ENCODE results near the gene ZMIZ1. TPM values are rescaled to one million over a fixed set of nuclear protein-coding genes. Genes with fewer than 3 reads are reported as not detected.

Gene ZMIZ1
- polyA plus RNA-seq, 2 of the 4 experiments (the other 2 are of a cell fraction), result 8.1 to 30.3 TPM

DNA sequence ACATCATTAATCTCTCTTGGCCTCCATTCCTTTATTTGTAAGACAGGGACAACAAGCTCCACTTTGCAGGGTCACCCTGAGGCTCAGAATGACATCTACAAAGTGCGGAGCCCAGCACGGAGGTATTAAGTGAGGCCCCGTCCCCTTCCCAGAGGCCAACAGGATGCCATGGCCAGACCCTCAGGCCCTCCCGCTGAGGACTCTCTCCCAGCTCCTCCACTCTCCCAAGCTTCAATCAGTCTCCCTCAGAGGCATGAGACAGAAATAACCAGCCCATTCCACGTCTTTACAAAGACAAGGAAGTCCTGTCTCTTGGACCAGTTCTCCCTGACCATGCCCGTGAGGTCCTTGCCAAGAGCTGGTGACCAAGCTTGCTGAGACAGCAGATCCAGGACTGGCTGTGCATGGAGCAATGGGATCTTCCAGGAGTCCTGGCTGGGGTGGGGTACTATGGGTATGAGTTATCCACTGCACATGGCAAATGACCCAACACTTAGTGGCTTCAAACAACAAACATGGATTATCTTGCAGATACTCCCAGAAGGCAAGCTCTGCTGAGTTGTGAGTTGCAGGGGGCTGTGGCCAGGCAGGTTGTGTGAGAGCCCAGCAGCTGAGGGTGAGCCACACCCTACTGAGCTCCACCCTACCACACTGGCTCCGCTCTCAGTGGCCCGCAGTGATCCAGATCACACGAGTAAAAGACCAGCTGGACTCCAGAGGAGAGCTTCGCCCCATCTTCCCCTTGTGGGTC, 274.2 kb downstream of the ZMIZ1 start:
- WGBS (ENCODE audit: missing lambda C conversion rate), result 83% methylated on average over 10 of the region's 10 CpGs
- FAIRE-seq, result no peak
- Histone ChIP-seq H3K4me3 (no peak overlapping the region), H3K4me2 (no peak overlapping the region), H3K27ac (no peak overlapping the region), H3K4me1 (peaks cover 4% of the 10 kb centered on the region; the same call in 1 of the 3 replicates), H3K9me3 (no peaks in the 10 kb centered on the region)
- DNase-seq (ENCODE audit: low read depth in 1 of 2, low spot score in 1 of 2), result no peak
- CTCF ChIA-PET, result interaction anchor here (1.0 to 1.6 kb wide), 3 partner anchors 11 to 704 kb away, joined by 4 to 6 read pairs (median 5); no protein-coding TSS in a partner anchor
- POLR2A ChIA-PET, result no interaction called here
- TF ChIP-seq MAZ (IDR thresholded peaks at IDR 0.05; ENCODE audit: borderline replicate concordance, low read depth, low read length) (no peak), MAFK (IDR thresholded peaks at IDR 0.05; ENCODE audit: partially characterized antibody) (peak; percentile 9)
- ATAC-seq, result no peak

DNA sequence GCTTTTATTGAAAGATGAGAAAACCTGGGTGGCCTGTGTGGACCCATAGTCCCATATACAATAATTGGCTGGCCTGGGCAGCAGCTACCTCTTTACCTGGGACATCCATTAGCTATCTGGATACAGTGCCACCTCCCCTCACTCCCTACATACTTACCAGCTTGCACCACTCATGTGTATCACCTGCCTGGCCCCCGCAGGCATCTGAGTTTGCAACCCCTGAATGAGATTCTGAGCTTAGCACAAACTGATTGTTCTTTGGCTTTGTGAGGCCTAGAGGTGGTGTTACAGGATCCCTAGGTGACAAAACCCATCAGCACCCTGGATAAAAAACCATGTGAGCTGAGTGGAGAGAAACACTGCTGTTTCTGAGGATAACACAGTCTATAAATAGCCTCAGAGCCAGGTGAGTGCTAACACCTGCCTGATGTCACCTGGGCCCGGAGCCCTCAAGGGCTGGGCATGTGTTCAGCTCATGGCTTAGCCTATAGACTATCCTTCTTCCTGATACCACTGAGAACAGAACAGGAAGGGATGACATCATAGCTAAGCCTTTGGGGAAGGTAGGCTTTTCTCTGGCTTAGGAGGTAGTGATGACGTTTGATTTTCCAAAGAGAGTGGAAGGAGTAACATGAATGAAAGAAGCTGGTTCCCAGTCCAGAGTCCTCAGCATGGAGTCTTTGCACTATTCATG, 275.9 kb downstream of the ZMIZ1 start:
- POLR2A ChIA-PET, result no interaction called here

DNA sequence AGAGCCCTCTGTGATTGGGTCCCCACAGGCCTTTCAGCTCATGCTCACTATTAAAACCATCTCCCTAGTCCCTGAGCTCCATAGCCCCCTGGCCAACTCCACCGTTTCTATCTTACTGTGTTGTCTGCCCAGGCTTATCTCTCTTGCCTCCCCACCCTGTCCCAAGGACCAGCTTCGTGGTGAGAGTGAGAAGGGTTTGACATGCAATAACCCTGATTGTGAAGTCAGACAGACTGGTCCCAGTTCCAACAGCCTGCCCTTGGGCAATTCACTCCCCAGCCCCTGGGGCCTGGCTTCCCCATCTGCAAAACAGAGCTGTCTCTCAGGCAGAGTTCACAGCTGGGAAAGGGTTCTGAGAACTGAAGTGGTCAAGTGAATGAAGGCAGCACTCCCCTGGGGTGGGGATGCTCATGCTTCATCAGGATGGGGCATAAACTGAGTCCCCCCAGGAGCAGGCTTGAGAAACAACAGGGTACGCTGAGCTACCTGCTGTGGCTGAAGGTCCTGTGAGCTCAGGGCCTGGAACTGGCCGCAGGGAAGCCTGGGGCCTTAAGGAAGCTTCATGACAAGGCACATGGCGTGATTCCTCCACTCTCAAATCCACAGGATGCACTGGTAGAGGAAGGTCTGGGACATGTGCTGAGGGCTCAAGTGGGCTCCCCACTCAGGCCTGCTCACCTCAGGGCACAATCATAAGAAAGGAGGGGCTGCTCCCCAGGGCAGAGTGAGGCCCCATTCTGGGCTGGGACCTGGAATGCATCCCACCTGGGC, 276.7 kb downstream of the ZMIZ1 start:
- no peak overlapping the region for H3K4me2 ChIP-seq
- TF ChIP-seq TFCP2L1 (CRISPR knock-in tag; IDR thresholded peaks at IDR 0.05), result no peak
- no peak for TF ChIP-seq EP300 (IDR thresholded peaks at IDR 0.05)
- TF ChIP-seq MYC (IDR thresholded peaks at IDR 0.05; ENCODE audit: borderline replicate concordance, low read length), result no peak
- no peak for TF ChIP-seq BHLHE40 (IDR thresholded peaks at IDR 0.05; ENCODE audit: low read depth, low read length)
- TF ChIP-seq MAFK (IDR thresholded peaks at IDR 0.05; ENCODE audit: partially characterized antibody), result no peak
- H3K27ac ChIP-seq, result no peak overlapping the region
- ChIA-PET POLR2A (interaction anchor here (1.3 kb wide), 1 partner anchor 12 kb away, joined by 3 read pairs; no protein-coding TSS in a partner anchor), CTCF (interaction anchor here (1.3 to 3.3 kb wide), 5 partner anchors 12 to 161 kb away, joined by 3 to 37 read pairs (median 5); no protein-coding TSS in a partner anchor)
- DNase-seq (ENCODE audit: low read depth in 1 of 2, low spot score in 1 of 2) (no peak), FAIRE-seq (no peak), ATAC-seq (no peak)
- peaks cover 18% of the 10 kb centered on the region for H3K4me1 ChIP-seq
- H3K9me3 ChIP-seq, result no peaks in the 10 kb centered on the region
- 82% methylated on average over 5 of the region's 5 CpGs for WGBS (ENCODE audit: missing lambda C conversion rate)
- H3K4me3 ChIP-seq, result no peak overlapping the region

More for the DNA sequence above, 275.9 kb downstream of the ZMIZ1 start:
- Histone ChIP-seq H3K4me1 (peaks cover 18% of the 10 kb centered on the region), H3K4me3 (no peak overlapping the region), H3K4me2 (no peak overlapping the region), H3K27ac (no peak overlapping the region), H3K9me3 (no peaks in the 10 kb centered on the region)
- ATAC-seq (no peak), DNase-seq (ENCODE audit: low read depth in 1 of 2, low spot score in 1 of 2) (no peak), FAIRE-seq (no peak)
- CTCF ChIA-PET, result interaction anchor here (0.6 to 3.3 kb wide), 5 partner anchors 11 to 50 kb away, joined by 3 to 37 read pairs (median 3); no protein-coding TSS in a partner anchor
- 74% methylated on average over 3 of the region's 3 CpGs for WGBS (ENCODE audit: missing lambda C conversion rate)
- TF ChIP-seq NFE2L2 (conservative IDR thresholded peaks at IDR 0.05; ENCODE audit: low read length) (no peak), CBX8 (IDR thresholded peaks at IDR 0.05) (no peak), JUN (IDR thresholded peaks at IDR 0.05) (no peak), FOSL2 (IDR thresholded peaks at IDR 0.05) (no peak), FOSL2 (CRISPR knock-in tag; IDR thresholded peaks at IDR 0.05) (no peak), ZNF302 (CRISPR knock-in tag; IDR thresholded peaks at IDR 0.05) (no peak), FOSB (CRISPR knock-in tag; IDR thresholded peaks at IDR 0.05) (no peak), FOXS1 (CRISPR knock-in tag; IDR thresholded peaks at IDR 0.05) (no peak), NPAS2 (CRISPR knock-in tag; IDR thresholded peaks at IDR 0.05; ENCODE audit: borderline replicate concordance) (no peak), HOXB13 (CRISPR knock-in tag; IDR thresholded peaks at IDR 0.05; ENCODE audit: low read depth) (no peak), RCOR1 (IDR thresholded peaks at IDR 0.05; ENCODE audit: low read depth, low read length) (no peak), EP300 (IDR thresholded peaks at IDR 0.05) (no peak), ZSCAN20 (CRISPR knock-in tag; IDR thresholded peaks at IDR 0.05) (no peak), POLR2AphosphoS2 (conservative IDR thresholded peaks at IDR 0.05; ENCODE audit: low read length) (no peak)
